Measurements from ENCODE around the gene POU2F3.

DNA sequence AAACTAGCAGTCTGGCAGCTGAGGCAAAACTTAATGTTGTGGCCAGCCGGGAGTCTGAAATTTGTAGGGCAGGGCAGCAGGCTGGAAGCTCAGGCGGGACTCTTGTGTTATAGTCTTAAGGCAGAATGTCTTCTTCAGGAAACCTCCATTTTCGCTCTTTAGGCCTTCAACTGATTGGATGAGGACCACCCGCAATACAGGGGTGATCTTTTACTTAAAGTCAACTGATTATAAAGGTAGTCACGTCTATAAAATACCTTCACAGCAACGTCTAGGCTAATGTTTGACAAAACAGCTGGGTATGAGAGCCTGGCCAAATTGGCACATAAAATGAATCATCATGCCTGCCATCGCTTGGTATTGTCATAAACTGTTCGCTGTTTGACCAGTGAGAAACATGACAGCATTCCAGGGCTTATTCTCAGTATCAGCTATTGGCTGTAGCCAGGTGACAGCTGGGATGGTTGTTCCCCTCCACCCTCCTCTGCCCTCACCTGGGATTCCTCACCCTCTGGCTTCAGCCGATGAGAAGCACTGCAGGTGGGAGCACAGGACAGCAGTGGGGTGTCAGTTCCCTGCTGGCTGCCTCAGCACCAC lies 6.6 kb upstream of the POU2F3 start:
- no peak for TF ChIP-seq POLR2A (IDR thresholded peaks at IDR 0.05)
- TF ChIP-seq, protein P1, sequence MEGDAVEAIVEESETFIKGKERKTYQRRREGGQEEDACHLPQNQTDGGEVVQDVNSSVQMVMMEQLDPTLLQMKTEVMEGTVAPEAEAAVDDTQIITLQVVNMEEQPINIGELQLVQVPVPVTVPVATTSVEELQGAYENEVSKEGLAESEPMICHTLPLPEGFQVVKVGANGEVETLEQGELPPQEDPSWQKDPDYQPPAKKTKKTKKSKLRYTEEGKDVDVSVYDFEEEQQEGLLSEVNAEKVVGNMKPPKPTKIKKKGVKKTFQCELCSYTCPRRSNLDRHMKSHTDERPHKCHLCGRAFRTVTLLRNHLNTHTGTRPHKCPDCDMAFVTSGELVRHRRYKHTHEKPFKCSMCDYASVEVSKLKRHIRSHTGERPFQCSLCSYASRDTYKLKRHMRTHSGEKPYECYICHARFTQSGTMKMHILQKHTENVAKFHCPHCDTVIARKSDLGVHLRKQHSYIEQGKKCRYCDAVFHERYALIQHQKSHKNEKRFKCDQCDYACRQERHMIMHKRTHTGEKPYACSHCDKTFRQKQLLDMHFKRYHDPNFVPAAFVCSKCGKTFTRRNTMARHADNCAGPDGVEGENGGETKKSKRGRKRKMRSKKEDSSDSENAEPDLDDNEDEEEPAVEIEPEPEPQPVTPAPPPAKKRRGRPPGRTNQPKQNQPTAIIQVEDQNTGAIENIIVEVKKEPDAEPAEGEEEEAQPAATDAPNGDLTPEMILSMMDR (IDR thresholded peaks at IDR 0.05): no peak
